ENCODE measurements around the gene MESP1. TPM values are rescaled to one million over a fixed set of nuclear protein-coding genes. Genes with fewer than 3 reads are reported as not detected.

Gene MESP1
- total RNA-seq, 1 donor from 2014 or later, result not detected

- Mint-ChIP-seq H3K9me3 (no peaks in the 10 kb centered on the region), H3K36me3 (no peaks in the 10 kb centered on the region), H3K27ac (no peak overlapping the region), H3K27me3 (ENCODE audit: insufficient read depth, low read depth) (peaks cover 7% of the 10 kb centered on the region), H3K4me1 (no peaks in the 10 kb centered on the region), H3K4me3 (no peak overlapping the region)
- Histone ChIP-seq H3K4me3 (no peak overlapping the region), H3K9ac (no peak overlapping the region), H3K79me2 (ENCODE audit: low read depth) (no peaks in the 10 kb centered on the region), H3K27me3 (no peaks in the 10 kb centered on the region), H3K9me3 (ENCODE audit: low read depth) (no peaks in the 10 kb centered on the region), H3K4me1 (no peaks in the 10 kb centered on the region), H2AFZ (replicated peaks) (no peak overlapping the region), H3K27ac (no peak overlapping the region), H3K36me3 (no peaks in the 10 kb centered on the region), H3K4me2 (no peak overlapping the region), H4K20me1 (ENCODE audit: low read depth) (no peaks in the 10 kb centered on the region), H3F3A (ENCODE audit: low read depth) (no peaks in the 10 kb centered on the region)
- TF ChIP-seq EZH2phosphoT487 (IDR thresholded peaks at IDR 0.05), result no peak
- no peak for TF ChIP-seq EZH2 (IDR thresholded peaks at IDR 0.05)
- no peak for TF ChIP-seq CTCF (IDR thresholded peaks at IDR 0.05)
- DNase-seq (ENCODE audit: low spot score), result no peak
Observed at GRCh38 chr15:89765694-89766093, 14.6 kb upstream of the MESP1 start.

GRCh38 chr15:89761929-89762328, 10.9 kb upstream of the MESP1 start:
- Histone ChIP-seq H3K9me3 (ENCODE audit: low read depth) (no peaks in the 10 kb centered on the region), H3K79me2 (ENCODE audit: low read depth) (no peaks in the 10 kb centered on the region), H2AFZ (replicated peaks) (no peak overlapping the region), H3K4me2 (no peak overlapping the region), H3F3A (ENCODE audit: low read depth) (no peaks in the 10 kb centered on the region), H3K4me1 (no peaks in the 10 kb centered on the region), H3K27me3 (no peaks in the 10 kb centered on the region), H4K20me1 (ENCODE audit: low read depth) (no peaks in the 10 kb centered on the region), H3K9ac (no peak overlapping the region), H3K4me3 (no peak overlapping the region), H3K27ac (no peak overlapping the region), H3K36me3 (no peaks in the 10 kb centered on the region)
- H3K36me3 Mint-ChIP-seq, result no peaks in the 10 kb centered on the region
- H3K4me1 Mint-ChIP-seq, result no peaks in the 10 kb centered on the region
- H3K27ac Mint-ChIP-seq, result no peak overlapping the region
- no peak overlapping the region for H3K4me3 Mint-ChIP-seq
- DNase-seq (ENCODE audit: low spot score), result no peak
- peaks cover 12% of the 10 kb centered on the region for H3K27me3 Mint-ChIP-seq (ENCODE audit: insufficient read depth, low read depth)
- no peak for TF ChIP-seq EZH2 (IDR thresholded peaks at IDR 0.05)
- no peak for TF ChIP-seq EZH2phosphoT487 (IDR thresholded peaks at IDR 0.05)
- no peak for TF ChIP-seq CTCF (IDR thresholded peaks at IDR 0.05)
- no peaks in the 10 kb centered on the region for H3K9me3 Mint-ChIP-seq

GRCh38 chr15:89761009-89761831, 10.2 kb upstream of the MESP1 start:
- no peaks in the 10 kb centered on the region for H3K4me1 Mint-ChIP-seq
- Histone ChIP-seq H3K36me3 (no peaks in the 10 kb centered on the region), H3F3A (ENCODE audit: low read depth) (no peaks in the 10 kb centered on the region), H3K9ac (no peak overlapping the region), H3K9me3 (ENCODE audit: low read depth) (no peaks in the 10 kb centered on the region), H3K4me2 (no peak overlapping the region), H3K27me3 (no peaks in the 10 kb centered on the region), H3K27ac (no peak overlapping the region), H3K4me1 (no peaks in the 10 kb centered on the region), H3K4me3 (no peak overlapping the region), H4K20me1 (ENCODE audit: low read depth) (no peaks in the 10 kb centered on the region), H3K79me2 (ENCODE audit: low read depth) (no peaks in the 10 kb centered on the region), H2AFZ (replicated peaks) (no peak overlapping the region)
- TF ChIP-seq EZH2phosphoT487 (IDR thresholded peaks at IDR 0.05) (no peak), EZH2 (IDR thresholded peaks at IDR 0.05) (no peak), CTCF (IDR thresholded peaks at IDR 0.05) (no peak)
- no peaks in the 10 kb centered on the region for H3K9me3 Mint-ChIP-seq
- no peaks in the 10 kb centered on the region for H3K36me3 Mint-ChIP-seq
- DNase-seq (ENCODE audit: low spot score), result no peak
- no peak overlapping the region for H3K4me3 Mint-ChIP-seq
- H3K27ac Mint-ChIP-seq, result no peak overlapping the region
- H3K27me3 Mint-ChIP-seq (ENCODE audit: insufficient read depth, low read depth), result peaks cover 8% of the 10 kb centered on the region

Data from neural progenitor cell (in vitro differentiated cells).